ENCODE data around the gene DNAJB4.

DNAJB4 gene

GRCh38 chr1:78045926-78046778, 41.4 kb downstream of the DNAJB4 start, which contains the start of gene GIPC2:
GIPC2 (plus strand) TSS chr1:78045966; CDS start chr1:78046095, 129 bp downstream.
- no peak for TF ChIP-seq CTCF (conservative IDR thresholded peaks at IDR 0.05; ENCODE audit: low read length)
- no peak for DNase-seq (ENCODE audit: low read depth)
- H3K4me3 ChIP-seq (ENCODE audit: low read length), result peak within 1 kb of the TSS; percentile 66

- no peak for TF ChIP-seq CTCF (conservative IDR thresholded peaks at IDR 0.05; ENCODE audit: low read length)
- no peak for DNase-seq (ENCODE audit: low read depth)
- H3K4me3 ChIP-seq (ENCODE audit: low read length), result no peak overlapping the region
Observed at GRCh38 chr1:78047106-78047505, 42.4 kb downstream of the DNAJB4 start.

GRCh38 chr1:78047631-78048030, 42.9 kb downstream of the DNAJB4 start:
- no peak for DNase-seq (ENCODE audit: low read depth)
- TF ChIP-seq CTCF (conservative IDR thresholded peaks at IDR 0.05; ENCODE audit: low read length), result no peak
- H3K4me3 ChIP-seq (ENCODE audit: low read length), result no peak overlapping the region

GRCh38 chr1:78048446-78048845, 43.7 kb downstream of the DNAJB4 start:
- TF ChIP-seq CTCF (conservative IDR thresholded peaks at IDR 0.05; ENCODE audit: low read length), result no peak
- H3K4me3 ChIP-seq (ENCODE audit: low read length), result no peak overlapping the region
- no peak for DNase-seq (ENCODE audit: low read depth)

GRCh38 chr1:78049396-78049795, 44.7 kb downstream of the DNAJB4 start:
- no peak for TF ChIP-seq CTCF (conservative IDR thresholded peaks at IDR 0.05; ENCODE audit: low read length)
- no peak overlapping the region for H3K4me3 ChIP-seq (ENCODE audit: low read length)
- no peak for DNase-seq (ENCODE audit: low read depth)

GRCh38 chr1:78051005-78051404, 46.3 kb downstream of the DNAJB4 start:
- no peak for DNase-seq (ENCODE audit: low read depth)
- no peak overlapping the region for H3K4me3 ChIP-seq (ENCODE audit: low read length)
- TF ChIP-seq CTCF (conservative IDR thresholded peaks at IDR 0.05; ENCODE audit: low read length), result no peak
